Liver (tissue), 9 donors: ENCODE results near the gene FASTKD2. TPM values are rescaled to one million over a fixed set of nuclear protein-coding genes. Genes with fewer than 3 reads are reported as not detected.

Experiments used
- DNase-seq: peaks from one replicate; pipeline ENCODE4 v3.0.0-alpha.2; 2017; ENCODE audit warnings: low spot score
- H3K27ac ChIP-seq, 2 donors: one replicate each; pipeline ENCODE4 v1.7.0; 2013; ENCODE audit warnings: inconsistent platforms in 2 of 2, low read length in 2 of 2, control low read depth in 1 of 2, low read depth in 1 of 2, mild to moderate bottlenecking in 1 of 2
- H3K27me3 ChIP-seq, 4 donors: one replicate each; pipeline versions ENCODE4 v1.6.1 to v1.7.0; 2013; ENCODE audit warnings: low read length in 3 of 4, inconsistent platforms in 1 of 4, mild to moderate bottlenecking in 1 of 4, moderate library complexity in 1 of 4; ENCODE audit not compliant: control insufficient read depth in 4 of 4, insufficient read depth in 4 of 4
- H3K36me3 ChIP-seq, 4 donors: one replicate each; pipeline versions ENCODE4 v1.6.1 to v1.7.0; 2013; ENCODE audit warnings: low read length in 3 of 4, mild to moderate bottlenecking in 3 of 4, low read depth in 1 of 4, moderate library complexity in 1 of 4; ENCODE audit not compliant: control insufficient read depth in 4 of 4, insufficient read depth in 3 of 4
- H3K4me1 ChIP-seq, 4 donors: one replicate each; pipeline versions ENCODE4 v1.6.1 to v1.7.0; 2013; ENCODE audit warnings: low read length in 3 of 4, mild to moderate bottlenecking in 3 of 4, moderate library complexity in 1 of 4; ENCODE audit not compliant: control insufficient read depth in 4 of 4, insufficient read depth in 4 of 4
- H3K4me3 ChIP-seq, 3 donors: one replicate each; pipeline versions ENCODE4 v1.6.1 to v1.7.0; 2013; ENCODE audit warnings: low read length in 3 of 3, control low read depth in 1 of 3, low read depth in 1 of 3, mild to moderate bottlenecking in 1 of 3
- H3K9ac ChIP-seq, 2 donors: one replicate each; pipeline ENCODE4 v1.7.0; 2013; ENCODE audit warnings: low read length in 2 of 2, mild to moderate bottlenecking in 2 of 2, moderate library complexity in 2 of 2, control low read depth in 1 of 2, low read depth in 1 of 2
- H3K9me3 ChIP-seq, 4 donors: one replicate each; pipeline versions ENCODE4 v1.6.1 to v1.7.0; 2013; ENCODE audit warnings: low read length in 3 of 4; ENCODE audit not compliant: control insufficient read depth in 4 of 4
- ATF3 ChIP-seq: IDR thresholded peaks from 2 replicates; pipeline ENCODE4 v1.6.1; 2016; ENCODE audit warnings: antibody characterized with exemption
- CTCF ChIP-seq: fragments of 150-350 bp; IDR thresholded peaks from 2 replicates; pipeline ENCODE4 v1.5.1; 2017; ENCODE audit warnings: improper control_type of control experiment, low read depth, low read length; ENCODE audit not compliant: missing input control
- EGR1 ChIP-seq, 2 donors: IDR thresholded peaks; 2 replicates each; pipeline ENCODE4 v1.6.1; 2016 to 2018; ENCODE audit warnings: antibody characterized with exemption in 2 of 2, low read depth in 2 of 2
- FOXA1 ChIP-seq: IDR thresholded peaks from 2 replicates; pipeline ENCODE4 v1.6.1; 2016; ENCODE audit warnings: antibody characterized with exemption
- FOXA2 ChIP-seq: IDR thresholded peaks from 2 replicates; pipeline ENCODE4 v1.6.1; 2016; ENCODE audit warnings: antibody characterized with exemption
- GABPA ChIP-seq, 2 donors: IDR thresholded peaks in 1 of 2; conservative IDR thresholded peaks in 1 of 2; 2 replicates each; pipeline ENCODE4 v1.6.1; 2016; ENCODE audit warnings: antibody characterized with exemption in 2 of 2, mild to moderate bottlenecking in 1 of 2, moderate library complexity in 1 of 2
- HNF4A ChIP-seq, 2 donors: conservative IDR thresholded peaks; 2 replicates each; pipeline ENCODE4 v1.6.1; 2016; ENCODE audit warnings: antibody characterized with exemption in 2 of 2, mild to moderate bottlenecking in 2 of 2
- HNF4G ChIP-seq: IDR thresholded peaks from 2 replicates; pipeline ENCODE4 v1.6.1; 2016; ENCODE audit warnings: antibody characterized with exemption
- JUND ChIP-seq, 2 donors: IDR thresholded peaks; 2 replicates each; pipeline ENCODE4 v1.6.1; 2016; ENCODE audit warnings: antibody characterized with exemption in 2 of 2
- MAX ChIP-seq: IDR thresholded peaks from 2 replicates; pipeline ENCODE4 v1.6.1; 2016; ENCODE audit warnings: antibody characterized with exemption
- NR2F2 ChIP-seq: IDR thresholded peaks from 2 replicates; pipeline ENCODE4 v1.6.1; 2016; ENCODE audit warnings: antibody characterized with exemption
- REST ChIP-seq: IDR thresholded peaks from 2 replicates; pipeline ENCODE4 v1.6.1; 2016; ENCODE audit warnings: antibody characterized with exemption, mild to moderate bottlenecking
- RXRA ChIP-seq, 2 donors: IDR thresholded peaks; 2 replicates each; pipeline ENCODE4 v1.6.1; 2017 to 2018; ENCODE audit warnings: antibody characterized with exemption in 2 of 2, mild to moderate bottlenecking in 1 of 2
- SP1 ChIP-seq: IDR thresholded peaks from 2 replicates; pipeline ENCODE4 v1.6.1; 2018; ENCODE audit warnings: antibody characterized with exemption, mild to moderate bottlenecking
- TAF1 ChIP-seq: conservative IDR thresholded peaks from 2 replicates; pipeline ENCODE4 v1.6.1; 2016; ENCODE audit warnings: antibody characterized with exemption, mild to moderate bottlenecking
- YY1 ChIP-seq: IDR thresholded peaks from 2 replicates; pipeline ENCODE4 v1.6.1; 2016; ENCODE audit warnings: antibody characterized with exemption, mild to moderate bottlenecking
- ZBTB33 ChIP-seq: IDR thresholded peaks from 2 replicates; pipeline ENCODE4 v1.6.1; 2016; ENCODE audit warnings: antibody characterized with exemption
- WGBS: extraction: QIAGEN DNeasy Blood & Tissue Kit; methylation state at CpG from one replicate; pipeline ENCODE4 v1.1.7; 2013; 5-methylcytosine and 5-hydroxymethylcytosine counted together
- polyA plus RNA-seq, 2 donors: library from polyadenylated mRNA; stranded (reverse) in 1 of 2; unstranded in 1 of 2; fragments of 200-250 nt in 1 of 2; fragments of >200 nt in 1 of 2; fragmentation: Nextera tagmentation in 1 of 2; extraction: Ambion mirVana in 1 of 2; gene quantifications; one replicate each; pipeline versions ENCODE4 v1.2.1 to v1.2.3, GENCODE V29; 2013 to 2015
- total RNA-seq, 2 donors: library from RNA; depleted of rRNA; stranded (reverse); fragments of >200 nt; gene quantifications; one replicate each; pipeline ENCODE4 v1.2.3, GENCODE V29; 2014
- donor health status: healthy.
- donor health status: healthy.
- donor health status: healthy.
- donor health status: healthy.
- donor health status: healthy.

The FASTKD2 gene
- total RNA-seq, result 10 to 100 TPM; 16.0 to 36.3 TPM
- 10 to 100 TPM; 12.5 to 14.1 TPM for polyA plus RNA-seq

GRCh38 chr2:206765242-206766056 is at the start of gene FASTKD2, which contains the start of gene MDH1B:
FASTKD2 (plus strand) TSS chr2:206765606; CDS start chr2:206766694, 1,088 bp downstream.
MDH1B (minus strand) TSS chr2:206765328; CDS start chr2:206765271, 57 bp downstream.
- Histone ChIP-seq H3K27ac (peak within 1 kb of the TSS; percentile 91 to 95), H3K9me3 (no peaks in the 10 kb centered on the region), H3K9ac (peak within 1 kb of the TSS; percentile 86 to 89), H3K4me1 (peaks cover 0 to 22% (median 10%) of the 10 kb centered on the region in 4 donors), H3K4me3 (peak within 1 kb of the TSS; percentile 63 to 96 (median 92)), H3K36me3 (peaks cover 0 to 20% (median 6%) of the 10 kb centered on the region in 4 donors), H3K27me3 (peaks cover 0 to 4% (median 2%) of the 10 kb centered on the region in 4 donors)
- under 1% methylated on average over 46 of the region's 46 CpGs for WGBS
- TF ChIP-seq YY1 (peak; percentile 99), NR2F2 (peak; percentile 71), ATF3 (peak; percentile 26), ZBTB33 (peak; percentile 100), TAF1 (no peak), EGR1 (IDR thresholded peaks at IDR 0.05; ENCODE audit: low read depth in 2 of 2) (no peak), GABPA (IDR thresholded peaks at IDR 0.05 in 1 of 2, conservative IDR thresholded peaks at IDR 0.05 in 1 of 2) (peak in 1 of 2 donors; percentile 61), HNF4A (conservative IDR thresholded peaks at IDR 0.05) (peak in 1 of 2 donors; percentile 42), HNF4G (no peak), RXRA (IDR thresholded peaks at IDR 0.05) (peak; percentile 54 to 57), REST (peak; percentile 75), JUND (IDR thresholded peaks at IDR 0.05) (peak; percentile 34 to 71), FOXA2 (no peak), FOXA1 (no peak), MAX (peak; percentile 96), SP1 (peak; percentile 8)
- DNase-seq, result peak; percentile 79

- Histone ChIP-seq H3K9me3 (no peaks in the 10 kb centered on the region), H3K4me3 (no peak overlapping the region), H3K36me3 (no peaks in the 10 kb centered on the region), H3K27me3 (peaks cover 0 to 6% (median 0%) of the 10 kb centered on the region in 4 donors), H3K27ac (no peak overlapping the region), H3K4me1 (no peaks in the 10 kb centered on the region), H3K9ac (no peak overlapping the region)
- 79% methylated on average over 3 of the region's 3 CpGs for WGBS
- DNase-seq, result no peak
- TF ChIP-seq HNF4G, result no peak
- no peak for TF ChIP-seq MAX
- no peak for TF ChIP-seq NR2F2
- TF ChIP-seq FOXA1, result no peak
- TF ChIP-seq ZBTB33, result no peak
- TF ChIP-seq CTCF, result no peak
- no peak for TF ChIP-seq EGR1 (IDR thresholded peaks at IDR 0.05; ENCODE audit: low read depth in 2 of 2)
- no peak for TF ChIP-seq YY1
- TF ChIP-seq SP1, result no peak
- no peak for TF ChIP-seq RXRA (IDR thresholded peaks at IDR 0.05)
Observed at GRCh38 chr2:206716623-206717022, 48.8 kb upstream of the FASTKD2 start.
